GM23338 (cell line): ENCODE measurements around the gene KLHL21. TPM values are rescaled to one million over a fixed set of nuclear protein-coding genes. Genes with fewer than 3 reads are reported as not detected.

ENCODE experiments used
- ATAC-seq: fragments of 200-7000 bp; cut with Tn5 transposase; 3 replicates; pipeline ENCODE4 v1.9.1; 2020
- DNase-seq: peaks from one replicate; pipeline ENCODE4 v3.0.0-alpha.2; 2015; ENCODE audit warnings: low spot score
- H2AFZ ChIP-seq: fragments of 200-600 bp; sonication (generic); 2 replicates; pipeline ENCODE4 v1.8.0; 2016; ENCODE audit warnings: antibody characterized with exemption, mild to moderate bottlenecking, moderate library complexity
- H3F3A ChIP-seq: fragments of 200-600 bp; sonication (generic); replicated peaks from 2 replicates; pipeline ENCODE4 v1.8.0; 2017; ENCODE audit warnings: antibody characterized with exemption, mixed run types, low read depth
- H3K27ac ChIP-seq: fragments of 200-600 bp; sonication (generic); 2 replicates; pipeline ENCODE4 v1.6.1; 2016; ENCODE audit warnings: low read depth
- H3K27me3 ChIP-seq: fragments of 200-600 bp; sonication (generic); 2 replicates; pipeline ENCODE4 v1.8.0; 2016; ENCODE audit warnings: mild to moderate bottlenecking, mixed run types, moderate library complexity; ENCODE audit not compliant: insufficient read depth
- H3K36me3 ChIP-seq: fragments of 200-600 bp; sonication (generic); 2 replicates; pipeline ENCODE4 v1.8.0; 2016; ENCODE audit warnings: mild to moderate bottlenecking; ENCODE audit not compliant: insufficient read depth
- H3K4me1 ChIP-seq: fragments of 200-600 bp; sonication (generic); 2 replicates; pipeline ENCODE4 v1.8.0; 2016; ENCODE audit warnings: mild to moderate bottlenecking, moderate library complexity; ENCODE audit not compliant: insufficient read depth
- H3K4me2 ChIP-seq: fragments of 200-600 bp; sonication (generic); 2 replicates; pipeline ENCODE4 v1.7.1; 2017; ENCODE audit warnings: mixed run types
- H3K4me3 ChIP-seq: fragments of 200-600 bp; sonication (generic); 2 replicates; pipeline ENCODE4 v1.6.1; 2016; ENCODE audit warnings: mixed run types
- H3K79me2 ChIP-seq: fragments of 200-600 bp; sonication (generic); replicated peaks from 2 replicates; pipeline ENCODE4 v1.8.0; 2017; ENCODE audit warnings: mild to moderate bottlenecking; ENCODE audit not compliant: insufficient read depth
- H3K9me2 ChIP-seq: fragments of 200-600 bp; sonication (generic); 2 replicates; pipeline ENCODE4 v1.8.0; 2017; ENCODE audit not compliant: insufficient read depth
- H4K20me1 ChIP-seq: fragments of 200-600 bp; sonication (generic); replicated peaks from 2 replicates; pipeline ENCODE4 v1.8.0; 2017; ENCODE audit warnings: mild to moderate bottlenecking; ENCODE audit not compliant: insufficient read depth
- H3K27ac Mint-ChIP-seq: 2 replicates; pipeline ENCODE4 v1.8.0; 2020; ENCODE audit warnings: inconsistent platforms, mild to moderate bottlenecking, moderate library complexity, mixed read lengths
- H3K27me3 Mint-ChIP-seq: 3 replicates; pipeline ENCODE4 v1.8.0; 2022; ENCODE audit warnings: low read depth, mild to moderate bottlenecking, moderate library complexity, mixed read lengths, inconsistent platforms; ENCODE audit not compliant: insufficient read depth, poor library complexity
- H3K36me3 Mint-ChIP-seq: 3 replicates; pipeline ENCODE4 v1.8.0; 2021; ENCODE audit warnings: low read depth, mild to moderate bottlenecking, inconsistent platforms, moderate library complexity, mixed read lengths
- H3K4me1 Mint-ChIP-seq: 3 replicates; pipeline ENCODE4 v1.8.0; 2020; ENCODE audit warnings: mild to moderate bottlenecking, inconsistent platforms, mixed read lengths
- H3K4me3 Mint-ChIP-seq: 3 replicates; pipeline ENCODE4 v1.8.0; 2021; ENCODE audit warnings: moderate library complexity, mild to moderate bottlenecking, inconsistent platforms, mixed read lengths
- H3K9me3 Mint-ChIP-seq: 3 replicates; pipeline ENCODE4 v1.8.0; 2020; ENCODE audit warnings: moderate library complexity, mild to moderate bottlenecking, inconsistent platforms, mixed read lengths
- CREB1 ChIP-seq: fragments of 250-450 bp; sonication (Bioruptor Pico); IDR thresholded peaks from 2 replicates; pipeline ENCODE4 v1.5.0; 2020; ENCODE audit warnings: low read depth, mild to moderate bottlenecking, moderate library complexity
- CTCF ChIP-seq, 2 experiments: fragments of 200-600 bp in 1 of 2; sonication (generic) in 1 of 2; conservative IDR thresholded peaks; 2 replicates each; pipeline versions ENCODE4 v1.5.1 to v1.6.1; 2016 to 2017; ENCODE audit warnings: antibody characterized with exemption in 2 of 2, low read depth in 2 of 2, mild to moderate bottlenecking in 2 of 2, moderate library complexity in 1 of 2
- ETS1 ChIP-seq: IDR thresholded peaks from 2 replicates; pipeline ENCODE4 v1.6.1; 2016; ENCODE audit warnings: antibody characterized with exemption
- EZH2phosphoT487 ChIP-seq: fragments of 200-600 bp; sonication (generic); IDR thresholded peaks from one replicate; pipeline ENCODE4 v1.8.1; 2018; ENCODE audit warnings: antibody characterized with exemption; ENCODE audit not compliant: unreplicated experiment
- JUNB ChIP-seq: IDR thresholded peaks from one replicate; pipeline ENCODE4 v1.6.1; 2016; ENCODE audit warnings: antibody characterized with exemption; ENCODE audit not compliant: unreplicated experiment
- NANOG ChIP-seq: IDR thresholded peaks from 2 replicates; pipeline ENCODE4 v1.6.1; 2016; ENCODE audit warnings: antibody characterized with exemption, borderline replicate concordance
- STAT1 ChIP-seq: IDR thresholded peaks from one replicate; pipeline ENCODE4 v1.6.1; 2016; ENCODE audit warnings: antibody characterized with exemption; ENCODE audit not compliant: unreplicated experiment
- ZNF114 ChIP-seq: fragments of 250-450 bp; sonication (Bioruptor Pico); IDR thresholded peaks from 2 replicates; pipeline ENCODE4 v1.5.0; 2020; ENCODE audit warnings: mild to moderate bottlenecking, moderate library complexity
- ZNF331 ChIP-seq: fragments of 250-450 bp; sonication (Bioruptor Pico); IDR thresholded peaks from 2 replicates; pipeline ENCODE4 v1.5.0; 2020; ENCODE audit warnings: low read depth, mild to moderate bottlenecking, moderate library complexity
- polyA plus RNA-seq: library from polyadenylated mRNA; unstranded; fragments of >200 nt; fragmentation: Nextera tagmentation; extraction: Ambion mirVana; gene quantifications from 2 replicates; pipeline ENCODE4 v1.2.1, GENCODE V29; 2016
- total RNA-seq: library from RNA; depleted of rRNA; stranded (reverse); fragments of >200 nt; shearing (Covaris generic); gene quantifications from 2 replicates; pipeline ENCODE4 v1.2.3, GENCODE V29; 2014
- TF ChIP-seq, protein P1 (sequence below): IDR thresholded peaks from one replicate; pipeline ENCODE4 v1.6.1; 2018; ENCODE audit warnings: antibody characterized with exemption; ENCODE audit not compliant: unreplicated experiment
- TF ChIP-seq, protein P2 (sequence below): fragments of 250-450 bp; sonication (Bioruptor Pico); IDR thresholded peaks from 2 replicates; pipeline ENCODE4 v1.5.0; 2020; ENCODE audit warnings: mild to moderate bottlenecking, moderate library complexity

KLHL21 gene
- total and polyA plus RNA-seq, 2 experiments from 2014 or later = 7.3 to 35.9 TPM

GRCh38 chr1:6557597-6557996 lies 45.1 kb downstream of the KLHL21 start:
- H3K9me2 ChIP-seq = no peaks in the 10 kb centered on the region
- H3K4me3 ChIP-seq = no peak overlapping the region
- H3K79me2 ChIP-seq = peaks cover 17% of the 10 kb centered on the region
- no peak for ATAC-seq
- no peak overlapping the region for H2AFZ ChIP-seq
- H3K27ac ChIP-seq = no peak overlapping the region
- TF ChIP-seq NANOG (no peak), ZNF331 (no peak), EZH2phosphoT487 (no peak), CREB1 (no peak), CTCF (conservative IDR thresholded peaks at IDR 0.05; ENCODE audit: low read depth in 2 of 2) (no peak), JUNB (no peak), ZNF114 (CRISPR knock-in tag) (no peak), STAT1 (no peak), ETS1 (no peak)
- TF ChIP-seq, protein P1, sequence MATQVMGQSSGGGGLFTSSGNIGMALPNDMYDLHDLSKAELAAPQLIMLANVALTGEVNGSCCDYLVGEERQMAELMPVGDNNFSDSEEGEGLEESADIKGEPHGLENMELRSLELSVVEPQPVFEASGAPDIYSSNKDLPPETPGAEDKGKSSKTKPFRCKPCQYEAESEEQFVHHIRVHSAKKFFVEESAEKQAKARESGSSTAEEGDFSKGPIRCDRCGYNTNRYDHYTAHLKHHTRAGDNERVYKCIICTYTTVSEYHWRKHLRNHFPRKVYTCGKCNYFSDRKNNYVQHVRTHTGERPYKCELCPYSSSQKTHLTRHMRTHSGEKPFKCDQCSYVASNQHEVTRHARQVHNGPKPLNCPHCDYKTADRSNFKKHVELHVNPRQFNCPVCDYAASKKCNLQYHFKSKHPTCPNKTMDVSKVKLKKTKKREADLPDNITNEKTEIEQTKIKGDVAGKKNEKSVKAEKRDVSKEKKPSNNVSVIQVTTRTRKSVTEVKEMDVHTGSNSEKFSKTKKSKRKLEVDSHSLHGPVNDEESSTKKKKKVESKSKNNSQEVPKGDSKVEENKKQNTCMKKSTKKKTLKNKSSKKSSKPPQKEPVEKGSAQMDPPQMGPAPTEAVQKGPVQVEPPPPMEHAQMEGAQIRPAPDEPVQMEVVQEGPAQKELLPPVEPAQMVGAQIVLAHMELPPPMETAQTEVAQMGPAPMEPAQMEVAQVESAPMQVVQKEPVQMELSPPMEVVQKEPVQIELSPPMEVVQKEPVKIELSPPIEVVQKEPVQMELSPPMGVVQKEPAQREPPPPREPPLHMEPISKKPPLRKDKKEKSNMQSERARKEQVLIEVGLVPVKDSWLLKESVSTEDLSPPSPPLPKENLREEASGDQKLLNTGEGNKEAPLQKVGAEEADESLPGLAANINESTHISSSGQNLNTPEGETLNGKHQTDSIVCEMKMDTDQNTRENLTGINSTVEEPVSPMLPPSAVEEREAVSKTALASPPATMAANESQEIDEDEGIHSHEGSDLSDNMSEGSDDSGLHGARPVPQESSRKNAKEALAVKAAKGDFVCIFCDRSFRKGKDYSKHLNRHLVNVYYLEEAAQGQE = no peak
- TF ChIP-seq, protein P2, sequence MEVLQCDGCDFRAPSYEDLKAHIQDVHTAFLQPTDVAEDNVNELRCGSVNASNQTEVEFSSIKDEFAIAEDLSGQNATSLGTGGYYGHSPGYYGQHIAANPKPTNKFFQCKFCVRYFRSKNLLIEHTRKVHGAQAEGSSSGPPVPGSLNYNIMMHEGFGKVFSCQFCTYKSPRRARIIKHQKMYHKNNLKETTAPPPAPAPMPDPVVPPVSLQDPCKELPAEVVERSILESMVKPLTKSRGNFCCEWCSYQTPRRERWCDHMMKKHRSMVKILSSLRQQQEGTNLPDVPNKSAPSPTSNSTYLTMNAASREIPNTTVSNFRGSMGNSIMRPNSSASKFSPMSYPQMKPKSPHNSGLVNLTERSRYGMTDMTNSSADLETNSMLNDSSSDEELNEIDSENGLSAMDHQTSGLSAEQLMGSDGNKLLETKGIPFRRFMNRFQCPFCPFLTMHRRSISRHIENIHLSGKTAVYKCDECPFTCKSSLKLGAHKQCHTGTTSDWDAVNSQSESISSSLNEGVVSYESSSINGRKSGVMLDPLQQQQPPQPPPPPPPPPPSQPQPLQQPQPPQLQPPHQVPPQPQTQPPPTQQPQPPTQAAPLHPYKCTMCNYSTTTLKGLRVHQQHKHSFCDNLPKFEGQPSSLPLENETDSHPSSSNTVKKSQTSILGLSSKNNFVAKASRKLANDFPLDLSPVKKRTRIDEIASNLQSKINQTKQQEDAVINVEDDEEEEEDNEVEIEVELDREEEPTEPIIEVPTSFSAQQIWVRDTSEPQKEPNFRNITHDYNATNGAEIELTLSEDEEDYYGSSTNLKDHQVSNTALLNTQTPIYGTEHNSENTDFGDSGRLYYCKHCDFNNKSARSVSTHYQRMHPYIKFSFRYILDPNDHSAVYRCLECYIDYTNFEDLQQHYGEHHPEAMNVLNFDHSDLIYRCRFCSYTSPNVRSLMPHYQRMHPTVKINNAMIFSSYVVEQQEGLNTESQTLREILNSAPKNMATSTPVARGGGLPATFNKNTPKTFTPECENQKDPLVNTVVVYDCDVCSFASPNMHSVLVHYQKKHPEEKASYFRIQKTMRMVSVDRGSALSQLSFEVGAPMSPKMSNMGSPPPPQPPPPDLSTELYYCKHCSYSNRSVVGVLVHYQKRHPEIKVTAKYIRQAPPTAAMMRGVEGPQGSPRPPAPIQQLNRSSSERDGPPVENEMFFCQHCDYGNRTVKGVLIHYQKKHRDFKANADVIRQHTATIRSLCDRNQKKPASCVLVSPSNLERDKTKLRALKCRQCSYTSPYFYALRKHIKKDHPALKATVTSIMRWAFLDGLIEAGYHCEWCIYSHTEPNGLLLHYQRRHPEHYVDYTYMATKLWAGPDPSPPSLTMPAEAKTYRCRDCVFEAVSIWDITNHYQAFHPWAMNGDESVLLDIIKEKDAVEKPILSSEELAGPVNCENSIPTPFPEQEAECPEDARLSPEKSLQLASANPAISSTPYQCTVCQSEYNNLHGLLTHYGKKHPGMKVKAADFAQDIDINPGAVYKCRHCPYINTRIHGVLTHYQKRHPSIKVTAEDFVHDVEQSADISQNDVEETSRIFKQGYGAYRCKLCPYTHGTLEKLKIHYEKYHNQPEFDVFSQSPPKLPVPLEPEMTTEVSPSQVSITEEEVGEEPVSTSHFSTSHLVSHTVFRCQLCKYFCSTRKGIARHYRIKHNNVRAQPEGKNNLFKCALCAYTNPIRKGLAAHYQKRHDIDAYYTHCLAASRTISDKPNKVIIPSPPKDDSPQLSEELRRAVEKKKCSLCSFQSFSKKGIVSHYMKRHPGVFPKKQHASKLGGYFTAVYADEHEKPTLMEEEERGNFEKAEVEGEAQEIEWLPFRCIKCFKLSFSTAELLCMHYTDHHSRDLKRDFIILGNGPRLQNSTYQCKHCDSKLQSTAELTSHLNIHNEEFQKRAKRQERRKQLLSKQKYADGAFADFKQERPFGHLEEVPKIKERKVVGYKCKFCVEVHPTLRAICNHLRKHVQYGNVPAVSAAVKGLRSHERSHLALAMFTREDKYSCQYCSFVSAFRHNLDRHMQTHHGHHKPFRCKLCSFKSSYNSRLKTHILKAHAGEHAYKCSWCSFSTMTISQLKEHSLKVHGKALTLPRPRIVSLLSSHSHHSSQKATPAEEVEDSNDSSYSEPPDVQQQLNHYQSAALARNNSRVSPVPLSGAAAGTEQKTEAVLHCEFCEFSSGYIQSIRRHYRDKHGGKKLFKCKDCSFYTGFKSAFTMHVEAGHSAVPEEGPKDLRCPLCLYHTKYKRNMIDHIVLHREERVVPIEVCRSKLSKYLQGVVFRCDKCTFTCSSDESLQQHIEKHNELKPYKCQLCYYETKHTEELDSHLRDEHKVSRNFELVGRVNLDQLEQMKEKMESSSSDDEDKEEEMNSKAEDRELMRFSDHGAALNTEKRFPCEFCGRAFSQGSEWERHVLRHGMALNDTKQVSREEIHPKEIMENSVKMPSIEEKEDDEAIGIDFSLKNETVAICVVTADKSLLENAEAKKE = no peak
- DNase-seq = no peak
- H3K4me2 ChIP-seq = no peak overlapping the region
- H3K4me1 ChIP-seq = peaks cover 9% of the 10 kb centered on the region
- peaks cover 9% of the 10 kb centered on the region for H4K20me1 ChIP-seq
- no peaks in the 10 kb centered on the region for H3K36me3 ChIP-seq
- peaks cover 9% of the 10 kb centered on the region for H3K4me1 Mint-ChIP-seq
- H3K27me3 ChIP-seq = no peaks in the 10 kb centered on the region
- H3K4me3 Mint-ChIP-seq = no peak overlapping the region
- H3K36me3 Mint-ChIP-seq = peaks cover 5% of the 10 kb centered on the region; the same call in 1 of the 3 replicates
- H3K27ac Mint-ChIP-seq = no peak overlapping the region
- H3K9me3 Mint-ChIP-seq = peaks cover 7% of the 10 kb centered on the region; the same call in 2 of the 3 replicates
- 0 out of 2 replicates have a peak, but pooled peaks cover 3% of the 10 kb centered on the region for H3F3A ChIP-seq
- peaks cover 5% of the 10 kb centered on the region for H3K27me3 Mint-ChIP-seq
